H1 (cell line): Measurements from ENCODE around the gene POLA1. TPM values are rescaled to one million over a fixed set of nuclear protein-coding genes. Genes with fewer than 3 reads are reported as not detected.

Experiments used
- CTCF ChIA-PET: fragments of 300-600 bp; sonication (Branson Sonifier 250); formaldehyde crosslinking; loops from one replicate; lab custom pipeline; 2021; ENCODE audit not compliant: partially characterized antibody; lab: Charles Lee
- POLR2A ChIA-PET: fragments of 300-600 bp; sonication (Branson Sonifier 250); formaldehyde crosslinking; loops from one replicate; lab custom pipeline; 2021; ENCODE audit warnings: inconsistent platforms; ENCODE audit not compliant: partially characterized antibody; lab: Charles Lee
- DNase-seq, 2 experiments: peaks; one replicate each; pipeline versions ENCODE4 v3.0.0 to v3.0.0-alpha.2; 2010 to 2022; ENCODE audit warnings: low spot score in 2 of 2, low read depth in 1 of 2, mixed read lengths in 1 of 2
- FAIRE-seq: peaks from 2 replicates; lab custom pipeline; 2011; peaks lifted over from hg19 to GRCh38; lab: Jason Lieb, UNC
- H2AFZ ChIP-seq: 2 replicates; pipeline ENCODE4 v1.8.1; 2012; ENCODE audit warnings: low read length, inconsistent platforms
- H2AK5ac ChIP-seq: 2 replicates; pipeline ENCODE4 v1.6.1; 2013; ENCODE audit warnings: low read depth, low read length
- H2BK120ac ChIP-seq: replicated peaks from 2 replicates; pipeline ENCODE3; 2013; ENCODE audit warnings: low read depth, low read length, inconsistent platforms
- H2BK12ac ChIP-seq: 2 replicates; pipeline ENCODE4 v1.6.1; 2013; ENCODE audit warnings: low read depth, low read length
- H2BK15ac ChIP-seq: 2 replicates; pipeline ENCODE4 v1.6.1; 2013; ENCODE audit warnings: low read length
- H2BK20ac ChIP-seq: 2 replicates; pipeline ENCODE4 v1.6.1; 2013; ENCODE audit warnings: low read length
- H2BK5ac ChIP-seq: 2 replicates; pipeline ENCODE4 v1.6.1; 2013; ENCODE audit warnings: low read depth, low read length
- H3K14ac ChIP-seq: 2 replicates; pipeline ENCODE4 v1.6.1; 2013; ENCODE audit warnings: inconsistent platforms; ENCODE audit not compliant: insufficient read length
- H3K18ac ChIP-seq: 2 replicates; pipeline ENCODE4 v1.6.1; 2013; ENCODE audit warnings: low read length; ENCODE audit errors: extremely low read depth
- H3K23ac ChIP-seq: 2 replicates; pipeline ENCODE4 v1.6.1; 2013; ENCODE audit warnings: inconsistent platforms; ENCODE audit not compliant: insufficient read length
- H3K23me2 ChIP-seq: 2 replicates; pipeline ENCODE4 v1.6.1; 2013; ENCODE audit warnings: low read depth, low read length
- H3K27ac ChIP-seq: 2 replicates; pipeline ENCODE4 v1.6.1; 2011; ENCODE audit warnings: low read depth, low read length, inconsistent platforms
- H3K27me3 ChIP-seq, 4 experiments: replicated peaks in 1 of 4; 1 replicate in 1 of 4; 2 replicates in 3 of 4; pipeline versions ENCODE4 v1.6.1 to v1.8.1; 2011 to 2013; ENCODE audit warnings: low read length in 3 of 4, mild to moderate bottlenecking in 3 of 4, inconsistent platforms in 2 of 4, mixed read lengths in 2 of 4, moderate library complexity in 1 of 4; ENCODE audit not compliant: control insufficient read depth in 3 of 4, insufficient read depth in 3 of 4; ENCODE audit errors: extremely low read depth in 1 of 4
- H3K36me3 ChIP-seq, 4 experiments: 2 replicates each; pipeline versions ENCODE4 v1.6.1 to v1.8.1; 2011 to 2013; ENCODE audit warnings: mild to moderate bottlenecking in 4 of 4, low read length in 3 of 4, moderate library complexity in 2 of 4, control low read depth in 1 of 4, inconsistent platforms in 1 of 4; ENCODE audit not compliant: insufficient read depth in 4 of 4, control insufficient read depth in 2 of 4
- H3K4ac ChIP-seq: replicated peaks from 2 replicates; pipeline ENCODE3; 2013; ENCODE audit warnings: low read length, low read depth, mixed read lengths, inconsistent platforms; ENCODE audit not compliant: insufficient read length
- H3K4me1 ChIP-seq, 4 experiments: replicated peaks in 1 of 4; 1 replicate in 1 of 4; 2 replicates in 3 of 4; pipeline versions ENCODE4 v1.6.1 to v1.8.1; 2011 to 2013; ENCODE audit warnings: low read length in 3 of 4, inconsistent platforms in 2 of 4, mixed read lengths in 1 of 4; ENCODE audit not compliant: insufficient read depth in 4 of 4, control insufficient read depth in 3 of 4
- H3K4me2 ChIP-seq, 2 experiments: 2 replicates each; pipeline versions ENCODE4 v1.6.1 to v1.8.1; 2011 to 2013; ENCODE audit warnings: low read depth in 2 of 2, low read length in 2 of 2, control low read depth in 1 of 2, inconsistent platforms in 1 of 2, mild to moderate bottlenecking in 1 of 2; ENCODE audit not compliant: insufficient read depth in 1 of 2
- H3K4me3 ChIP-seq, 4 experiments: fragments of 200-600, 300-600 bp in 1 of 4; sonication (generic), shearing (Covaris generic), sonication (Bioruptor Twin) in 1 of 4; 2 replicates each; pipeline versions ENCODE4 v1.5.1 to v1.8.1; 2011 to 2016; ENCODE audit warnings: low read length in 4 of 4, low read depth in 3 of 4, control low read depth in 2 of 4, inconsistent platforms in 2 of 4, mild to moderate bottlenecking in 2 of 4, mixed read lengths in 1 of 4, moderate library complexity in 1 of 4; ENCODE audit not compliant: insufficient read depth in 2 of 4; ENCODE audit errors: extremely low read depth in 1 of 4
- H3K56ac ChIP-seq: replicated peaks from 2 replicates; pipeline ENCODE3; 2013; ENCODE audit warnings: low read depth, mild to moderate bottlenecking, mixed read lengths, low read length, inconsistent platforms; ENCODE audit not compliant: insufficient read length
- H3K79me1 ChIP-seq: 2 replicates; pipeline ENCODE4 v1.6.1; 2013; ENCODE audit warnings: low read depth, low read length, control low read depth
- H3K79me2 ChIP-seq, 2 experiments: 2 replicates each; pipeline versions ENCODE4 v1.6.1 to v1.8.1; 2012 to 2013; ENCODE audit warnings: low read length in 2 of 2, mild to moderate bottlenecking in 2 of 2, inconsistent platforms in 1 of 2; ENCODE audit not compliant: insufficient read depth in 2 of 2, control insufficient read depth in 1 of 2
- H3K9ac ChIP-seq, 4 experiments: replicated peaks in 1 of 4; 1 replicate in 1 of 4; 2 replicates in 3 of 4; pipeline versions ENCODE4 v1.6.1 to v1.8.1; 2011 to 2013; ENCODE audit warnings: low read depth in 3 of 4, low read length in 3 of 4, control low read depth in 2 of 4, mild to moderate bottlenecking in 2 of 4, moderate library complexity in 2 of 4, inconsistent platforms in 1 of 4; ENCODE audit errors: extremely low read depth in 1 of 4
- H3K9me3 ChIP-seq, 2 experiments: 2 replicates each; pipeline versions ENCODE4 v1.6.1 to v1.8.1; 2012 to 2013; ENCODE audit warnings: mild to moderate bottlenecking in 2 of 2, moderate library complexity in 2 of 2, control low read depth in 1 of 2, inconsistent platforms in 1 of 2, low read depth in 1 of 2, low read length in 1 of 2, mixed read lengths in 1 of 2; ENCODE audit not compliant: insufficient read depth in 2 of 2
- H4K20me1 ChIP-seq, 2 experiments: replicated peaks in 1 of 2; 2 replicates each; pipeline versions ENCODE3 to v1.8.1; 2011 to 2013; ENCODE audit warnings: inconsistent platforms in 2 of 2, low read length in 2 of 2, mild to moderate bottlenecking in 1 of 2; ENCODE audit not compliant: insufficient read depth in 2 of 2, control insufficient read depth in 1 of 2
- H4K5ac ChIP-seq: 2 replicates; pipeline ENCODE4 v1.6.1; 2013; ENCODE audit warnings: low read length, low read depth, mixed read lengths, inconsistent platforms; ENCODE audit not compliant: insufficient read length
- H4K8ac ChIP-seq: 2 replicates; pipeline ENCODE4 v1.8.0; 2013; ENCODE audit warnings: mild to moderate bottlenecking, moderate library complexity, low read length, inconsistent platforms; ENCODE audit not compliant: insufficient read depth; ENCODE audit errors: extremely low read depth
- H4K91ac ChIP-seq: replicated peaks from 2 replicates; pipeline ENCODE3; 2013; ENCODE audit warnings: low read length, mixed read lengths, inconsistent platforms; ENCODE audit not compliant: insufficient read length
- CHD1 ChIP-seq: IDR thresholded peaks from 2 replicates; pipeline ENCODE4 v1.6.1; 2012; ENCODE audit warnings: low read depth, low read length, improper control_type of control experiment
- WGBS, 2 experiments: shearing (Covaris generic) in 1 of 2; methylation state at CpG; one replicate each; pipeline versions ENCODE4 v1.1.6 to v1.1.7; 2013 to 2015; ENCODE audit warnings: low lambda C conversion rate in 2 of 2, mixed read lengths in 2 of 2, inconsistent platforms in 1 of 2, low coverage in 1 of 2, missing lambda C conversion rate in 1 of 2; ENCODE audit not compliant: insufficient replicate concordance in 2 of 2, insufficient coverage in 1 of 2, insufficient read length in 1 of 2; ENCODE audit errors: extremely low coverage in 1 of 2, missing lambda C conversion rate in 1 of 2; 5-methylcytosine and 5-hydroxymethylcytosine counted together
- polyA plus RNA-seq, 7 experiments: library from polyadenylated mRNA; depleted of rRNA in 3 of 7; stranded (reverse) in 5 of 7; unstranded in 2 of 7; fragments of >200 nt in 5 of 7; fragments of 200-250 nt in 2 of 7; gene quantifications; 1 replicate in 5 of 7; 2 replicates in 1 of 7; 4 replicates in 1 of 7; pipeline versions ENCODE4 v1.2.1 to v1.2.3, GENCODE V29; 2011 to 2013; ENCODE audit warnings: missing spikeins in 2 of 7, mixed read lengths in 2 of 7
- total RNA-seq: library from RNA; stranded (reverse); fragmentation: NEBNext Ultra II Directional; extraction: Animal tissue kit (Norgen Biotek cat#: 25700); gene quantifications from 2 replicates; pipeline ENCODE4 v1.2.1, GENCODE V29; 2021

Gene POLA1
- total and polyA plus RNA-seq, 2 of the 8 experiments (the other 6 are each of a cell fraction or from before 2014, with no cell fraction given) = 5.6 to 34.9 TPM

DNA sequence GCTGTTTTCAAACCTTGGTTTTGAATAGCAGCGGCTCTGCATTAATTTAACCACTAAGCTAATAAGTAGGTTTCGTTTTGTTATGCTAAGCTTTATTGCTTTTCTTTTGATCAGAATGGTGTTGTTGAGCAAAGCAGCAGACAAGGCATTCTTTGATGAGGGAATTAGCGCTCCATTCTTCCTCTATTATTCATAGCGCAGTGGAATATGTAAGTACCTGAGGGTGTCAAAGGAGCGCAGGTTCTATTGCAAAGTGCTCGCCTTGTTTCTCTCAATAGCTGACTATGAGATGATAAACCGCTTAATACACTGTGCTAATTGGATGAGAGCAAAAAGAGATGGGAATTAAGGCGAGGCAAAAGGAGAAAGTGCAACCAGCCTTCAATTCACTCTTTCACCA is 305.8 kb downstream of the POLA1 start:
- ChIA-PET POLR2A (no interaction called here), CTCF (interaction anchor here (0.6 to 0.7 kb wide), 2 partner anchors 14 to 144 kb away, joined by 3 read pairs; no protein-coding TSS in a partner anchor)
- H3K4me3 ChIP-seq = peak overlapping the region in 1 of 4 experiments; percentile 15; a peak in 1 of 8 replicates
- H3K14ac ChIP-seq = no peak overlapping the region
- H2BK5ac ChIP-seq = no peak overlapping the region
- H3K9me3 ChIP-seq = no peaks in the 10 kb centered on the region
- peaks cover 20 to 51% (median 38%) of the 10 kb centered on the region in 4 experiments for H3K27me3 ChIP-seq
- no peak overlapping the region for H3K27ac ChIP-seq
- peak overlapping the region in 1 of 2 experiments; percentile 16; a peak in 2 of 4 replicates for H3K4me2 ChIP-seq
- no peak overlapping the region for H2AFZ ChIP-seq
- H3K23me2 ChIP-seq = peaks cover 6% of the 10 kb centered on the region; the same call in 1 of the 2 replicates
- no peak overlapping the region for H2AK5ac ChIP-seq
- no peak overlapping the region for H4K91ac ChIP-seq
- H3K4me1 ChIP-seq = peaks cover under 1 to 23% (median 7%) of the 10 kb centered on the region in 4 experiments; a peak in 6 of 7 replicates
- no peak overlapping the region for H3K9ac ChIP-seq
- no peak overlapping the region for H4K8ac ChIP-seq
- H4K5ac ChIP-seq = no peak overlapping the region
- no peak overlapping the region for H3K56ac ChIP-seq
- FAIRE-seq = peak; percentile 90
- no peak overlapping the region for H2BK15ac ChIP-seq
- no peak overlapping the region for H3K4ac ChIP-seq
- no peak overlapping the region for H2BK12ac ChIP-seq
- H2BK20ac ChIP-seq = no peak overlapping the region
- H3K79me2 ChIP-seq = no peaks in the 10 kb centered on the region
- peaks cover 0 to 2% of the 10 kb centered on the region in 2 experiments for H4K20me1 ChIP-seq
- DNase-seq = no peak
- no peaks in the 10 kb centered on the region for H3K79me1 ChIP-seq
- WGBS, 2 experiments = 2% methylated on average over 7 of the region's 8 CpGs; no CpG with 5 or more reads in 1 of the 2 experiments
- H3K36me3 ChIP-seq = peaks cover 0 to 3% (median 0%) of the 10 kb centered on the region in 4 experiments; a peak in 1 of 8 replicates
- no peak overlapping the region for H2BK120ac ChIP-seq
- H3K18ac ChIP-seq = no peak overlapping the region
- H3K23ac ChIP-seq = no peak overlapping the region
- TF ChIP-seq CHD1 = no peak
